ENCODE measurements around the gene TRABD. TPM values are rescaled to one million over a fixed set of nuclear protein-coding genes. Genes with fewer than 3 reads are reported as not detected.
A peak's percentile ranks its signal among the peaks of the same experiment; 100 is the strongest.
"Not testable (repeated sequence)": the region's sequence is repeated elsewhere in the genome, so short reads cannot be mapped to it uniquely, and the experiment has no call there.

The TRABD gene
- polyA plus RNA-seq, 2 donors = 47.4 to 54.5 TPM

DNA sequence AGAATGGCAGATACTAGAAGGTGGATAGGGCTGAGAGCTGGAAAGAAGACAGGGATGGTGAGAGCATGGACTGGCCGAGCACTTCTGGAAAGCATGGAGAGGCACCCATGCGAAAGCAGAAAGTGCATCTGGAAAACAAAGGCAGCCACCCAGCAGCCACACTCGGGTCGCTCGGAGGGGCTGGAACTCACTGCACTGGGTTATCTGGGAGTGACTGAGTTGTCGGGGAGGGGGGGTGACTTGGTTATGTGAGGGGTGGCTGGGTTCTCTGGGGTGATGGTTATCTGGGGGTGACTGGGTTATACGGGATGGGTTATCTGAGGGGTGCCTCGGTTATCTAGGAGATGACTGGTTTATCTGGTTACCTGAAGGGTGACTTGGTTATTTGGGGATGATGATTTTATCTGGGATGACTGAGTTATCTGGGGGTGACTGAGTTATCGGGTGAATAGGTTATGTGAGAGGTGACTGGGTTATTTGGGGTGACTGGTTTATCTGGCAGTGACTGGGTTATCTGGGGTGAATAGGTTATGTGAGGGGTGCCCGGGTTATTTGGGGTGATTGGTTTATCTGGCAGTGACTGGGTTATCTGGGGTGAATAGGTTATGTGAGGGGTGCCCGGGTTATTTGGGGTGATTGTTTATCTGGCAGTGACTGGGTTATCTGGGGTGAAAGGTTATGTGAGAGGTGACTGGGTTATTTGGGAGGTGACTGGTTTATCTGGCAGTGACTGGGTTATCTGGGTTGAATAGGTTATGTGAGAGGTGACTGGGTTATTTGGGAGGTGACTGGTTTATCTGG is 17.8 kb upstream of the TRABD start:
- Histone ChIP-seq H3K9me3 (ENCODE audit: control insufficient read depth in 2 of 2, insufficient read depth in 1 of 2, low read depth in 1 of 2, low read length in 1 of 2) (no peaks in the 10 kb centered on the region), H3K36me3 (ENCODE audit: control insufficient read depth in 2 of 2, insufficient read depth in 2 of 2, low read length in 1 of 2) (no peaks in the 10 kb centered on the region), H3K27ac (ENCODE audit: low read depth in 2 of 2, low read length in 1 of 2) (no peak overlapping the region), H3K4me3 (ENCODE audit: low read depth in 1 of 2, low read length in 2 of 2) (no peak overlapping the region), H3K27me3 (ENCODE audit: control insufficient read depth in 1 of 2, insufficient read depth in 2 of 2, low read length in 2 of 2) (no peaks in the 10 kb centered on the region), H3K4me1 (ENCODE audit: control insufficient read depth in 2 of 2, insufficient read depth in 2 of 2, low read length in 1 of 2) (peaks cover 0 to 2% of the 10 kb centered on the region in 2 donors)
- 50 to 66% methylated on average over 11 of the region's 11 CpGs for whole genome bisulfite sequencing, 2 donors

DNA sequence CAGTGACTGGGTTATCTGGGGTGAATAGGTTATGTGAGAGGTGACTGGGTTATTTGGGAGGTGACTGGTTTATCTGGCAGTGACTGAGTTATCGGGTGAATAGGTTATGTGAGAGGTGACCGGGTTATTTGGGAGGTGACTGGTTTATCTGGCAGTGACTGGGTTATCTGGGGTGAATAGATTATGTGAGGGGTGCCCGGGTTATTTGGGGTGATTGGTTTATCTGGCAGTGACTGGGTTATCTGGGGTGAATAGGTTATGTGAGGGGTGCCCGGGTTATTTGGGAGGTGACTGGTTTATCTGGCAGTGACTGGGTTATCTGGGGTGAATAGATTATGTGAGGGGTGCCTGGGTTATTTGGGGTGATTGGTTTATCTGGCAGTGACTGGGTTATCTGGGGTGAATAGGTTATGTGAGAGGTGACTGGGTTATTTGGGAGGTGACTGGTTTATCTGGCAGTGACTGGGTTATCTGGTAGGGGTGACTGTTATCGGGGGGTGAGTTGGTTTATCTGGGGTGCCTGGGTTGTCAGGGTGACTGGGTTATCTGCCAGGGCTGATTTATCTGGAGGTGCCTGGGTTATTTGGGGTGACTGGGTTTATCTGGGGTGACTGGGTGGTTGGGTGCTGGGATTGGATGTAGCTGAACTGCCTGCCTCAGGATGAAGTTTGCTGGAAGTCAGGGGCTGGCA is 17.1 kb upstream of the TRABD start:
- H3K27me3 ChIP-seq (ENCODE audit: control insufficient read depth in 1 of 2, insufficient read depth in 2 of 2, low read length in 2 of 2) = not testable (repeated sequence)
- WGBS, 2 donors = 71 to 81% methylated on average over 5 of the region's 5 CpGs

DNA sequence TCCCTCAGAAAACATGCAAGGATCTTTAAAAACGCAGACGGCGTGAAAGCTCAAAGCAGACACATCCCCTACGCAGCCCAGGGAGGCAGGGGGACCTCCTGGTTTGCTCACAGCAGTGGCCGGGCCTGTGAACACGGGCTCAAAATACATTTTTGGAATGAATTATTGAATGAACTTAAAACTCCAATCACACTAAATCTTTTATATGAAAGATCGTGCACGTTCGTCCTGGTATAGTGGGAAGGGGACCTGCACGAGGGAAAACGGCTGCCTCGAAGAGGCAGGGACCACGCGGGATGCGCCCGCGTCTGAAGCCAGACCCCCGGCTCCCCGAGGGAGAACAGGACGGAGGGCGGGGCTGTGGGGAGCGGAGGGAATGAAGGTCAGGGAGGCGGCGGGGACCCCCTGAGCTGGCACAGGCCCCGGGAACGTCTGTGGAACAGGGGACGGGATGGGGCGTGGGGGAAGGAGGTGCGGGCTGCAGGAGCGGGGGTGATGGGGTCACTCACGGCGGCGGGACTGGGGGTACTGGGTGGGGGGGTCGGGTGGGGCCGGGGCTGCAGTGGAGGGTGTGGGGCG is 16.4 kb upstream of the TRABD start:
- 18 to 19% methylated on average over 31 to 36 of the region's 36 CpGs for WGBS, 2 donors
- Histone ChIP-seq H3K27me3 (ENCODE audit: control insufficient read depth in 1 of 2, insufficient read depth in 2 of 2, low read length in 2 of 2) (no peaks in the 10 kb centered on the region), H3K4me3 (ENCODE audit: low read depth in 1 of 2, low read length in 2 of 2) (peak overlapping the region in 1 of 2 donors; percentile 61), H3K4me1 (ENCODE audit: control insufficient read depth in 2 of 2, insufficient read depth in 2 of 2, low read length in 1 of 2) (peaks cover 0 to 2% of the 10 kb centered on the region in 2 donors), H3K27ac (ENCODE audit: low read depth in 2 of 2, low read length in 1 of 2) (no peak overlapping the region), H3K9me3 (ENCODE audit: control insufficient read depth in 2 of 2, insufficient read depth in 1 of 2, low read depth in 1 of 2, low read length in 1 of 2) (no peaks in the 10 kb centered on the region), H3K36me3 (ENCODE audit: control insufficient read depth in 2 of 2, insufficient read depth in 2 of 2, low read length in 1 of 2) (no peaks in the 10 kb centered on the region)

More for the DNA sequence above, 17.1 kb upstream of the TRABD start:
- H3K4me1 ChIP-seq (ENCODE audit: control insufficient read depth in 2 of 2, insufficient read depth in 2 of 2, low read length in 1 of 2); H3K4me3 ChIP-seq (ENCODE audit: low read depth in 1 of 2, low read length in 2 of 2); H3K27ac ChIP-seq (ENCODE audit: low read depth in 2 of 2, low read length in 1 of 2); H3K36me3 ChIP-seq (ENCODE audit: control insufficient read depth in 2 of 2, insufficient read depth in 2 of 2, low read length in 1 of 2); H3K9me3 ChIP-seq (ENCODE audit: control insufficient read depth in 2 of 2, insufficient read depth in 1 of 2, low read depth in 1 of 2, low read length in 1 of 2): not testable (repeated sequence)

DNA sequence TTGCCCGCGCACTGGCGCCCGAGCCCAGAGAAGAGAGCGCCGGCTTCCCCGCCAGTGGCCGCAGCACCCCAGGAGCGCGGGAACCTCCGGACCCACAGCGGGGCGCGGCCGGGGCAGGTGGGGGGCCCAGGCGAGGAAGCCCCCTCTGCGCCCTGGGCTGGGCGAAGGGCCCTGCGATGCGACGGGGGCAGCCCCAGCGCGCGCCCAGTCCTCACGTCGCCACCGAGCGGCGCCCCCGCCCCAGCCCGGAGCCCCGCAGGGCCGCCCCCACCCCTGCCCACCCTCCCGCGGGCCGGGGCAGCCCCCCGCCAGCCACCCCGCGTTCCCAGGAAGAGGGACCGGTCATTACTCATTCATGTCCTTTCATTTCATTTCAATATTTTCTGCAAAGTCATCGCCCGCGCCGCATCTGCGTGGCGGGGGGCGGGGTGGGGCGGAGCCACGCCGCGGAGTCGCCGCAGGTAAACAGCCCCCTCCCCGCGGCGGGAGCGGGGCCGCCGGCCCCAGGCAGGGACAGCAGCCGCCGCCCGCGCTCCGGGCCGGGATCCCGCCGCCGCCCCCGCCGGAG is 15.9 kb upstream of the TRABD start:
- Histone ChIP-seq H3K27me3 (ENCODE audit: control insufficient read depth in 1 of 2, insufficient read depth in 2 of 2, low read length in 2 of 2) (no peaks in the 10 kb centered on the region), H3K4me3 (ENCODE audit: low read depth in 1 of 2, low read length in 2 of 2) (peak overlapping the region; percentile 41 to 61), H3K9me3 (ENCODE audit: control insufficient read depth in 2 of 2, insufficient read depth in 1 of 2, low read depth in 1 of 2, low read length in 1 of 2) (no peaks in the 10 kb centered on the region), H3K27ac (ENCODE audit: low read depth in 2 of 2, low read length in 1 of 2) (no peak overlapping the region), H3K36me3 (ENCODE audit: control insufficient read depth in 2 of 2, insufficient read depth in 2 of 2, low read length in 1 of 2) (no peaks in the 10 kb centered on the region), H3K4me1 (ENCODE audit: control insufficient read depth in 2 of 2, insufficient read depth in 2 of 2, low read length in 1 of 2) (peaks cover 0 to 2% of the 10 kb centered on the region in 2 donors)
- 0 to 1% methylated on average over 54 to 70 of the region's 70 CpGs for WGBS, 2 donors

DNA sequence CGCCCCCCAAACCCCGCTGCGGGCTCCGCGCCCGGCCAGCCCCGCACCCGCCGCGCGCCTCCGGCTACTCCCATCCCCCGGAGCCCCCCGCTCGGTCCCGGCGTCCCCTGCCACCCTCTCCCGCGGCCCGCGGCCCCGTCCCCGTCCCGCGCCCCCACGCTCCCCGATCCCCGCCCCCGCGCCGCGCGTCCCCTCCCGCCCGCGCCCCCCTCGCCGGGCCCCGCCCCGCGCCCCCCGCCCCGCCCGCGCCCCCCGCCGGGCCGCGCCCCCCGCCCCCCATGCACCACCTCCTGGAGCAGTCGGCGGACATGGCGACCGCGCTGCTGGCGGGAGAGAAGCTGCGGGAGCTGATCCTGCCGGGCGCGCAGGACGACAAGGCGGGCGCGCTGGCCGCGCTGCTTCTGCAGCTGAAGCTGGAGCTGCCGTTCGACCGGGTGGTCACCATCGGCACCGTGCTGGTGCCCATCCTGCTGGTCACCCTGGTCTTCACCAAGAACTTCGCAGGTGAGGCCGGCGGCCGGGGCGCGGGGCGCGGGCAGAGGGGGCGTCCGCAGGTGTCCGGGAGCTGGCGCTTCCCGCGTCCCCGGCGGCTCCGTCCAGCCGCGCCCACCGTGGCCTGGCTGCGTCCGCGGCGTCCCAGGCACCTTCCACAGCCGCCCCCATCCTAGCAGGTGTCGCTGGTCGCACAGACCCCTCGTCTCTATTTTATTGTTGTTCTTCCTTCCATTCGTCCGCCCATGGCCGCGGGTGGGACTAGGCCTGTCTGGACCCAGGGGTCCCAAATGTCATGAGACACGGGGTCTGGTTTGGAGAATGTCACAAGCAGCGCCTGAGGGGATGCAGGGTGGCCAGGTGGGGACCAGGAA is 15.0 kb upstream of the TRABD start, which contains the start of gene PANX2:
Gene PANX2 (plus strand): TSS at position 279 of the 866 bp plus-strand sequence. CDS start 0 bp downstream, at position 279.
- Histone ChIP-seq H3K36me3 (ENCODE audit: control insufficient read depth in 2 of 2, insufficient read depth in 2 of 2, low read length in 1 of 2) (no peaks in the 10 kb centered on the region), H3K9me3 (ENCODE audit: control insufficient read depth in 2 of 2, insufficient read depth in 1 of 2, low read depth in 1 of 2, low read length in 1 of 2) (no peaks in the 10 kb centered on the region), H3K27me3 (ENCODE audit: control insufficient read depth in 1 of 2, insufficient read depth in 2 of 2, low read length in 2 of 2) (no peaks in the 10 kb centered on the region), H3K27ac (ENCODE audit: low read depth in 2 of 2, low read length in 1 of 2) (no peak within 1 kb of the TSS), H3K4me1 (ENCODE audit: control insufficient read depth in 2 of 2, insufficient read depth in 2 of 2, low read length in 1 of 2) (peaks cover 0 to 2% of the 10 kb centered on the region in 2 donors), H3K4me3 (ENCODE audit: low read depth in 1 of 2, low read length in 2 of 2) (peak within 1 kb of the TSS; percentile 45 to 61)
- WGBS, 2 donors = 11 to 20% methylated on average over 45 to 105 of the region's 105 CpGs

DNA sequence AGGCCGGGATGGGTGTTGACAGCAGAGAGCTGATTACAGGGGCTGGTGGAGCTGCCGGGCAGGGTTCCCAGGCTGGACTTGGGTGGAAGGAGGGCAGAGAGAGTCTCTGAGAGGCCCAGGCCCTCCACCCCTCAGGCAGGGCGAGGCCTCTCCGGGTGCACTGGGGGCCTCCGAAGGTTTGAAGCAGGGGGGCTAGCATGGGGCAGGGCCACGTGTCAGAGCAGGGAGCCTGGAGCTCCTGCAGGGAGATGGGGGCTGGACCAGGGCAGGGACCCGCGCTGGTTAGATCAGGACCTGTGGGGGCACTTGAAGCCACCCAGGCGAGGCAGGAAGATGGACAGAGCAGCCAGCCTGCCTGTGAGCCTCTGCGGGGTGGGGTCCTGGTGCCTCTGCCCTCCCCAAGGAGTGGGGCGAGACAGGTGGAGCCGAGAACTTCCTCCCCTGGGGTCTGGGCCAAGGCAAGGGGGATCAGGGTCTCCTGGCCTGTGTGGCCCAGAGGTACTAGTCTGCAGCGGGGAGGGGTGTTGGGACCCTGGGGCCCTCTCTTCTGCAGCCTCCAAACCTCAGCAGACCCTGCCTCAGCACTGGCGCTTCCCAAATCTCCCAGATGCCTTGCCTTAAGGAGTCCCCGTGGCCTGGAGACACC is 14.3 kb upstream of the TRABD start:
- Histone ChIP-seq H3K27me3 (ENCODE audit: control insufficient read depth in 1 of 2, insufficient read depth in 2 of 2, low read length in 2 of 2) (no peaks in the 10 kb centered on the region), H3K4me1 (ENCODE audit: control insufficient read depth in 2 of 2, insufficient read depth in 2 of 2, low read length in 1 of 2) (peaks cover 0 to 2% of the 10 kb centered on the region in 2 donors), H3K4me3 (ENCODE audit: low read depth in 1 of 2, low read length in 2 of 2) (peak overlapping the region in 1 of 2 donors; percentile 61), H3K27ac (ENCODE audit: low read depth in 2 of 2, low read length in 1 of 2) (no peak overlapping the region), H3K36me3 (ENCODE audit: control insufficient read depth in 2 of 2, insufficient read depth in 2 of 2, low read length in 1 of 2) (no peaks in the 10 kb centered on the region), H3K9me3 (ENCODE audit: control insufficient read depth in 2 of 2, insufficient read depth in 1 of 2, low read depth in 1 of 2, low read length in 1 of 2) (no peaks in the 10 kb centered on the region)
- WGBS, 2 donors = 66 to 71% methylated on average over 14 to 15 of the region's 15 CpGs

DNA sequence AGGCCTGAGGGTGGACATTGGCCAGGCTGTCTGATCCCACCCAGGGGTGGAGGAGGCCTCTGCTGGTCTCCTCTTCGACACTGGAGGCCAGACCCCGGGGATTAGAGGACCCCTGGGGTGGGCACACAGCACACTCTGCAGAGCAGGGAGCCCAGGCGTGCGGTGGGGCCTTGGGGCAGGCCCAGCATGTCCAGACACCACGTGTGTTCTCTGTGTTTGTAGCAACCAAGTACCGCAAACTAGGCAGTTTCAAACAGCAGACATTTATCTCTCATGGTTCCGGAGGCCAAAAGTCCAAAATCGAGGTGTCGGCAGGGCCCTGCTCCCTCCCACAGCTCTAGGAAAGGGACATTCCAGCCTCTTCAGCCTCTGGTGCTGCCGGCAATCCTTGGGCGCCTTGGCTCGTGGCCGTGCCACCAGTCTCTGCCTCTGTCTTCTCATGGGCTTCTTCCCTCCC is 13.7 kb upstream of the TRABD start:
- H3K36me3 ChIP-seq (ENCODE audit: control insufficient read depth in 2 of 2, insufficient read depth in 2 of 2, low read length in 1 of 2) = no peaks in the 10 kb centered on the region
- no peak overlapping the region for H3K27ac ChIP-seq (ENCODE audit: low read depth in 2 of 2, low read length in 1 of 2)
- no peak overlapping the region for H3K4me3 ChIP-seq (ENCODE audit: low read depth in 1 of 2, low read length in 2 of 2)
- WGBS, 2 donors = 49 to 62% methylated on average over 13 of the region's 13 CpGs
- H3K9me3 ChIP-seq (ENCODE audit: control insufficient read depth in 2 of 2, insufficient read depth in 1 of 2, low read depth in 1 of 2, low read length in 1 of 2) = no peaks in the 10 kb centered on the region
- no peaks in the 10 kb centered on the region for H3K27me3 ChIP-seq (ENCODE audit: control insufficient read depth in 1 of 2, insufficient read depth in 2 of 2, low read length in 2 of 2)
- peaks cover 0 to 2% of the 10 kb centered on the region in 2 donors for H3K4me1 ChIP-seq (ENCODE audit: control insufficient read depth in 2 of 2, insufficient read depth in 2 of 2, low read length in 1 of 2)

DNA sequence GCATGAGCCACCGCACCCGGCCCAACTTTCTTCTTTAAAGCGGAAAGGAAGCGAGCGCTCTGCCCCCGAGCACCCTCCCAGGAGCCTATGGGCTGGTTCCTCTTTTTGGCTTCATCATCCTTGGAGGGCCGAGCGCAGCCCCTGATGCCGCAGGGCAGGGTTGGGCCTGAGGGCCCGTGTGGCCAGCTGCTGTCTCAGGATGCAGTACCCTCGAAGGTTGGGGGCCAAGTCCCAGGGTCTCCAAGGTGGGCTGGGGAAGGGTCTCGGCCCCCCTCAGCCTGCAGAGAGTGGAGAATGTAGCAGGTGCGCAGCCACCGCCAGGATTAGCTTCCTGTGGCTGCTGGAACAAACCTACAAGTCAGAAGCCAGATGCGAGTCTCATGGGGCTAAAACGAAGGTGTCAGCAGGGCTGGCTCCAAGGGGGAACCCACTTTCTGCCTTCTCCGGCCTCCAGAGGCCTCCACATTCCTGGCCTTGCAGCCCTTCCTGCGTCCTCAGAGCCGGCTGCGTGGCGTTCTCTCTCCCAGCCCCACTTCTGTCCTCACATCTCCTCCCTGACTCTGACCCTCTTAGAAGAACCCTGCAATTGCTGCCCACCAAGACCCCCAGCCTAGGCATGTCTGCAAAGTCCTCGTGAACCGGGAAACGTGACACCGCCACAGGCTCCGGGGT is 12.3 kb upstream of the TRABD start:
- Histone ChIP-seq H3K4me1 (ENCODE audit: control insufficient read depth in 2 of 2, insufficient read depth in 2 of 2, low read length in 1 of 2) (peaks cover 0 to 2% of the 10 kb centered on the region in 2 donors), H3K27me3 (ENCODE audit: control insufficient read depth in 1 of 2, insufficient read depth in 2 of 2, low read length in 2 of 2) (no peaks in the 10 kb centered on the region), H3K27ac (ENCODE audit: low read depth in 2 of 2, low read length in 1 of 2) (no peak overlapping the region), H3K36me3 (ENCODE audit: control insufficient read depth in 2 of 2, insufficient read depth in 2 of 2, low read length in 1 of 2) (no peaks in the 10 kb centered on the region), H3K9me3 (ENCODE audit: control insufficient read depth in 2 of 2, insufficient read depth in 1 of 2, low read depth in 1 of 2, low read length in 1 of 2) (no peaks in the 10 kb centered on the region), H3K4me3 (ENCODE audit: low read depth in 1 of 2, low read length in 2 of 2) (no peak overlapping the region)
- WGBS, 2 donors = 75 to 80% methylated on average over 26 of the region's 26 CpGs

All from esophagus (tissue), 2 donors.